GM18508 (cell line): ENCODE measurements around the gene SLC25A40.
"Not testable (repeated sequence)": the region's sequence is repeated elsewhere in the genome, so short reads cannot be mapped to it uniquely, and the experiment has no call there.

Experiments
- ATAC-seq: cut with Tn5 transposase; IDR thresholded peaks from one replicate; pipeline ENCODE4 v1.9.1; 2021; ENCODE audit warnings: moderate number of reproducible peaks; ENCODE audit not compliant: insufficient read depth, unreplicated experiment

Gene SLC25A40

DNA sequence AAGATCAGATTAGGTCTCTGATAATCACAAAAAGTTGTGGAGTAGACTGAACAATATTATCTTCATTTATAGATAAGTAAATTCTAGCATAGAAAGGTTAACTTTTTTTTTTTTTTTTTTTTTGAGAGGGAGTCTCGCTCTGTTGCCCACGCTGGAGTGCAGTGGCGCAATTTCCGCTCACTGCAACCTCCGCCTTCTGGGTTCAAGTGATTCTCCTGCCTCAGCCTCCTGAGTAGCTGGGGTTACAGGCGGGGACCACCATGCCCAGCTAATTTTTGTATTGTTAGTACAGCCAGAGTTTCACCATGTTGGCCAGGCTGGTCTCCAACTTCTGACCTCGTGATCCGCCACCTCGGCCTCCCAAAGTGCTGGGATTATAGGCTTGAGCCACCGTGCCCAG lies 2.8 kb downstream of the SLC25A40 start:
- ATAC-seq, result not testable (repeated sequence)

DNA sequence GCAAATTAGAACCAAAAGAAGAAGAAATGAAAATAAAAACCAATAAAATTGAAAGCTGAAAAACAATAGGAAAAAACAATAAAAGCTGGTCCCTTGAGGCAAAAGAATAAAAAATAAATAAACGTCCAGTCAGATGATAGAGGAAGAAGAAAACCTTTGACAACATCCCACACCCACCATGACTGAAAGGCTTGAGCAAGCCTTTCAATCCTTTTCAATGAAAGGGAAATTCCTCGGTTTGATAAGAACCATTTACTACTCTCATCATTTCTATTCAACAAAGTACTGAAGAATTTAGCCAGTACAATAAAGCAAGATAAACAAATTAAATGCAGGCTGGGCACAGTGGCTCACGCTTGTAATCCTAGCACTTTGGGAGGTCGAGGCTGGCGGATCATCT lies 3.8 kb downstream of the SLC25A40 start:
- ATAC-seq, result no peak

DNA sequence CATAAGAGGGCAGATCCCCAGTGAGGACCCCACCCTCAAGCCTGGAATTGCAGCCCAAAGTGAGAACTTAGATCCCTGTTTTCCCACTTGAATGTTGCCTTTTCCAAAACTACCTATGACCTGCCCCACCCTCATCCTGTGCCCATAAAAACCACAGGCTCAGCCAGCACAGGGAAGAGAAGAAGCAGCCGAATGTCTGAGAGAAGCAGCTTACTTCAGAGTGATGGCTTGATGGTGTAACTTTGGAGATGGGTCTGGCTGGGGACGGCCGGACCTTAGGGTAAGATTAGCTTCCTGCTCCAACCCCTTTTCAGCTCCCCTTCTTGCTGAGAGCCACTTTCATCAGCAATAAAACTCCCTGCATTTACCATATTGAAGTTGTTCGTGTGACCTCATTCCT lies 5.7 kb downstream of the SLC25A40 start:
- no peak for ATAC-seq

DNA sequence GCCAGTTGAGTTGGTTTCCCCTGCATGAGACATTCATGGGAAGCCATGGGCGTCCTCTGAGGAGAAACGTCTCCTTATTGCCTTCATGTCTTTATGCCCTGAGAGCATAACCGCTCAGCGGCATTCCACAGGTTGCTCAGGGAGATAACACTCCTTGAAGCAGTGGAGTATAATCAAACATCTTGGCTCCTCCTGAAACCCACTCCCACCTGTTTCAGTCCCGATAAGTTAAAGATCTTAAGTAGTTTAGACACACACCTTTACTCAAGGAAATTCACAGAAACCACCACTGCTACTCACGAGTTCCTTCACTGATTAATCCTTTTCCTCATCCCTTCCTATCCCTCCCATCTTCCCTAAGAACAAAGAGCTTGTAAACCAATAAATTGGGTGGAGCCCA lies 9.6 kb downstream of the SLC25A40 start:
- ATAC-seq, result not testable (repeated sequence)

DNA sequence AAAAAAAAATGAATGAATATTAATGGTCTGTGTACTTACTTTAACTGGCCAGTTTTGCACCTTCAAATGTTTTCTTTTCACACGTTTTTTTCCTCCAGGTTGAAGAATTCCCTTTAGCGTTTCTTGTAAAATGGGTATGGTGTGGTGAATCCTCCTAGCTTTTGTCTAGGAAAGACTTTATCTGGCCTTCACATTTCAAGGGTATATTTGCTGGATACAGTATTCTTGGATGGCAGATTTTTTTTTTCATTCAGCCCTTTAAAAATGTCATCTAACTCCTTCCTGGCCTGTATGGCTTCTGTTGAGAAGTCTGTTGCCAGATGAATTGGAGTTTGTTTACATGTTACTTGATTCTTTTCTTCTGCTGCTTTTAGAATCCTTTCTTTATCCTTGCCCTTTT lies 10.1 kb downstream of the SLC25A40 start:
- no peak for ATAC-seq

DNA sequence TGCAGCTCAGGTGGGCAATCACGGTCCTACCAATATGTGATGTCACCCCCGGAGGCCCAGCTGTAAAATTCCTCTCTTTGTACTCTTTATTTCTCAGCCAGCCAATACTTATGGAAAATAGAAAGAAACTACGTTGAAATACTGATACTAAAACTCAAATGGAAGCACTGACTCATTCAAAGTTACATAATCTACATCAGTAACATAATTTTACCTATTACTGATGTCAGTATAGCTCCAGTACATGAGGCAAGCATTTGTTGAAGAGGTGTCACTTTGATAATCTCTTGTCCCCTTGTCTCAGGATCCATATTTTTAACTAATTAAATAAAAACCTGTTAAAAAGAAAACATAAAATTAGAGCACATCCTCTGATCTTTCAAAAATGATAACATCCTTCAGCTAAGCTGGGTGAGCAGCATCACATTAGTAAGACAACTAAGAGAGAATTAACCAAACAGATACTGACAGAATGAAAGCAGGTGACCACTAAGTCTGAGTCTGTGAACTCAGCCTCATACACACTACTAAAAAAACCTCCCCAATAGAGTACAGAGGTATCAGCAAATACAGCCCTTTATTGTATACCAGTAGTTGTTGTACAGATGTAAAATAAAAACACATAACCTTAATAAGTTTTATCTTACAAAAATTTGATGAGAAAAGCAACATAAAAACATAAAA lies 17.6 kb downstream of the SLC25A40 start:
- no peak for ATAC-seq

DNA sequence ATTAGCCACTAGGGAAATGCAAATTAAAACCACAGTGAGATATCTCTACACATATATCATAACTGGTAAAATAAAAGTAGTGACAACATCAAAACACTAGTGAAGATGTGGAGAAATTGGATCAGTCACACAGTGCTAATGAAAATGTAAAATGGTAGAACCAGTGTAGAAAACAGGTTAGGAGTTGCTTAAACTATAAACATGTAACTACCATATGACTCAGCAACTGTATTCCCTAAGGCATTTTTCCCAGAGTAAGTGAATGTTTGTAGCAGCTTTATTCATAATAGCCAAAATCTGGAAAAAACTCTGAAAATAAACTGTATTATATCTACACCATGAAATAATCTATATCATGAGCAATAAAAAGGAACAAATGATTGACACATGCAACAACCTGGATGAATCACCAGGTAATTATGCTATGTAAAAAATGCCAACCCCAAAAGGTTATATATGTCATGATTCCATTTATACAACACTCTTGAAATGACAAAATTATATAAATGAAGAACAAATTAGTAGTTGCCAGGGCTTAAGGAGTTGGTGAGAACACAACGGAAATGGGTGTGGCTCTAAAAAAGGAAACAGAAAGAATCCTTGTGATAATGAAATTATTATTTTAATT lies 22.8 kb downstream of the SLC25A40 start:
- no peak for ATAC-seq

DNA sequence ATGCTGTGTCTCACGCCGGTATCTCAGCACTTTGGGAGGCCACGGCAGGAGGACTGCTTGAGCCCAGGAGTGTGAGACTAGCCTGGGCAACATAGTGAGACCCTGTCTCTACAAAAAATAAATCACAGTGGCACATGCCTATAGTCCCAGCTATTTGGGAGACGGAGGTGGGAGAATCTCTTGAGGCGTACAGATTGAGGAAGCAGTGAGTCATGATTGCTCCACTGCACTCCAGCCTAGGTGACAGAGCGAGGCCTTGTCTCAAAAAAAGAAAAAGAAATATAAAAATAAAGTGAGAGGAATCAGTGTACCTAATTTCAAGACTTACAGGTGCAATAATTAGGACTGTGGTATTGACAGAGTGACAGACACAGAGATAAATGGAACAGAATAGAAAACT lies 23.9 kb downstream of the SLC25A40 start:
- ATAC-seq, result no peak

DNA sequence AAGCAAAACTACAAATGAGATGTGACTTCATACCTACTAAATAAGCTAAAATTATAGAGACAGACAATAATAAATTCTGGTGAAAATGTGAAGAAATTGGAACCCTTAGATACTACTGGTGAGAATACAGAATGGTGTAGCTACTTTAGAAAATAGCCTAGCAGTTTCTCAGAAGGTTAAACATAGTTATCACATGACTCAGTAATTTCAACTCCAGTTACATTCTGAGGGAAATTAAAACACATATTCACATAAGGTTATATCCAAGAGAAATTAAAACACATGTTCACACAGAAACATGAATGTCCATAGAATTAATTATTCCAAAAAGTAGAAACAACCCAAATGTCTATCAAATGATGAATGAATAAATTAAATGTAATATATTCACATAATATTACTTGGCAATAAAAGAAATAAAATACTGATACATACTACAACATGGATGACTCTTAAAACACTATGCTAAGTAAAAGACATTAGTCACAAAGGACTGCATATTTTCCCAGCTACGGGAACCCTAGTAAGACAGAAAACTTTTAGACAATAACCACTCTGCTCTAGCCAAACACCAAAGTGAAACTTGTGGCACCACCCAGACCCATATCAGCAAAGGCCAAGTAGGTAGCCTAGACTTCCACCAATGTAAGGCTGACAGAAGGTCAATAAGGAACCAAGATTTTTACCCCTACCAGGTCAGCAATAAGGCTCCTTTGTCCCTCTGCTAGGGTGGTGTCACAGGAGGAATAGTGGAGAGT lies 25.1 kb downstream of the SLC25A40 start:
- no peak for ATAC-seq

DNA sequence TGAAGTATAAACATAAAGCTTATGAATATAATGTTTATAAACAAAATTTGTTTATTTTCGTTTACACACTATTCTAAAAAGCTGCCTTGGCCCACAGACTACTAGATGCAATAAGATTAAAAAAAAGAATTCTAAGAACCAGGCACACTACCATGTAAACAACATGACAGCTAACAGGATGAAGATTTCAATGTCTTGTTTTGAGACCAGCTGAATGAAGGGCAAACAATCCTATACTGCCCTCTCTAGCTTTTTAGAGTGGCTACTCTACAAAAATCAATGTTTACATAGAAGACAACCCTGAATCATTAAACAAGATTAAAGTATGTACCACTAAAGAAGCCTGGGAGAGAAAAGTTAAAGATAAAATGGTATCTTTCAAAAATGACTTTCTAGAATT lies 38.6 kb downstream of the SLC25A40 start:
- ATAC-seq, result no peak

DNA sequence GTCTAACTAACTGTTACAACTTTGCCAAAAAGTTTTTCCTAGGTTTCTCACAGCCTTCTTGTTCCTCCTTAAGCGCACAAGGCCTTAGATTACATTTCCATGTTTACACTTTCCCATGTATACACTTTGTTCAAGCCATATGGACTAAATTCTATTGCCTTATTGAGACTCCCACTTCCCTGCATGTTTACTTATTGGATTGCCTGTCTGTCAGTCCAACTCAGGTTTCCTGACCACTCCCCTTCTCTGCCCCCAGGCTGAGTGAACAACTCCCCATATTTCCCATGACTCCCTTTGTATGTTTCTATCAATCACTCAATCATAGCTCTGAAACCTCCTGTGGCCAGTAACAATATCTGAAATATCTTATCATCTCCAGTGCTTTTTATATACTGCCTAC lies 43.0 kb downstream of the SLC25A40 start:
- no peak for ATAC-seq

DNA sequence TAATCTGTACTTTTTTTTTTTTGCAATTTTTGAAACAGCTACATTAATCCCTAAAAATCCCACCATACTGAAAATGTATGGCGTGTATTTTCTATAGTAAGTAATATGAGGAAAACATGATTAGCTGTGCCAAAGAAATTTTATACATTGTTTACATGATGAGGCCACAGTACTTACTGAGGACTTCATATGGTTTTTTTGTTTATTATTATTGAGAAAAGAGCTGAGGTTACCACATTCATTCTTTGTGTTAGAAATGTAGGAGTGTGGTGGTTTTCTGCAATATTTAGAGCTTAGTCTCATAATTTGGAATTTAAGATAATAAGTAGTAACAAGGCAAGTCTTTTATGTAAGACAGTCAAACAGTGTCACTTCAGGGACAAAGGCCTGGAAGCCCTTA lies 45.1 kb downstream of the SLC25A40 start:
- ATAC-seq, result no peak

DNA sequence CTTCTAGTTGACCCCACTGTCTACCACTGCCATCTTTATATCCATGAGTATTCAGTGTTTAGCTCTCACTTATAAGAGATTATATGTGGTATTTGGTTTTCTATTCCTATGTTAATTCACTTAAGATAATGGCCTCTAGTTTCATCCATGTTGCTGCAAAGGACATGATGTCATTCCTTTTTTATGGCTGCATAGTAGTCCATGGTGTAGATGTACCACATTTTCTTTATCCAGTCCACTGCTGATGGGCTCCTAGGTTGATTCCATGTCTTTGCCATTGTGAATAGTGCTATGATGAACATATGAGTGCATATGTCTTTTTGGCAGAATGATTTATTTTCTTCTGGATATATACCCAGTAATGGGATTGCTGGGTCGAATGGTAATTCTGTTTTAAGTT lies 47.8 kb downstream of the SLC25A40 start:
- ATAC-seq, result not testable (repeated sequence)

DNA sequence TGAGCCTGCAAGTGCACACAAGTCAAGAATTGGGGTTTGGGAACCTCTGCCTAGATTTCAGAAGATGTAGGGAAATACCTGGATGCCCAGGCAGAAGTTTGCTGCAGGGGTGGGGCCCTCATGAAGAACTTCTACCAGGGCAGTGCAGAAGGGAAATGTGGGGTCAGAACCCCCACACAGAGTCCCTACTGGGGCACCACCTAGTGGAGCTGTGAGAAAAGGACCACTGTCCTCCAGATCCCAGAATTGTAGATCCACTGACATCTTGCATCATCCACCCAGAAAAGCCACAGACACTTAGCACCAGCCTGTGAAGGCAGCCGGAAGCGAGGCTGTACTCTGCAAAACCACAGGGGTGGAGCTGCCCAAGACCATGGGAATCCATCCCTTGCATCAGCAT lies 50.8 kb downstream of the SLC25A40 start:
- not testable (repeated sequence) for ATAC-seq

DNA sequence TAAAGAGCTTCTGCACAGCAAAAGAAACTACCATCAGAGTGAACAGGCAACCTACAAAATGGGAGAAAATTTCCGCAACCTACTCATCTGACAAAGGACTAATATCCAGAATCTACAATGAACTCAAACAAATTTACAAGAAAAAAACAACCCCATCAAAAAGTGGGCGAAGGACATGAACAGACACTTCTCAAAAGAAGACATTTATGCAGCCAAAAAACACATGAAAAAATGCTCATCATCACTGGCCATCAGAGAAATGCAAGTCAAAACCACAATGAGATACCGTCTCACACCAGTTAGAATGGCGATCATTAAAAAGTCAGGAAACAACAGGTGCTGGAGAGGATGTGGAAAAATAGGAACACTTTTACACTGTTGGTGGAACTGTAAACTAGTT lies 54.1 kb downstream of the SLC25A40 start:
- not testable (repeated sequence) for ATAC-seq

DNA sequence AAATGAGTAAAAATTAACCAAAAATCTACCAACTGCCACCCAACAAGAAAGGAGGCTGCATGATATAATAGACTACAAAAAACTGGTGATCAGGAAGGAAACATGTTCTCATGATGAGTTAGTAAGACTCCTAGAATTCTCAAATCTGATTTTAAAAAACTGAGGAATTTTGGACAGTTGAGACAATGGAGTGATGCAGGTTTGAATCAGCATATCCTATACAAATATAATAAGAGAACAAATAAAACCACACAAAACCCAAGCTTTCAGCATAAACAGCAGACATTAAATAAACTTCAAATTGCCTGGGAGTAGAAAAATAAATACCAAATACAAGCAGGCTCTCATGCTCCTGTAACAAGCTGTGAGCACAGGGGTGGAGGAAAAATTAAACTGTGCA lies 57.8 kb downstream of the SLC25A40 start:
- no peak for ATAC-seq

DNA sequence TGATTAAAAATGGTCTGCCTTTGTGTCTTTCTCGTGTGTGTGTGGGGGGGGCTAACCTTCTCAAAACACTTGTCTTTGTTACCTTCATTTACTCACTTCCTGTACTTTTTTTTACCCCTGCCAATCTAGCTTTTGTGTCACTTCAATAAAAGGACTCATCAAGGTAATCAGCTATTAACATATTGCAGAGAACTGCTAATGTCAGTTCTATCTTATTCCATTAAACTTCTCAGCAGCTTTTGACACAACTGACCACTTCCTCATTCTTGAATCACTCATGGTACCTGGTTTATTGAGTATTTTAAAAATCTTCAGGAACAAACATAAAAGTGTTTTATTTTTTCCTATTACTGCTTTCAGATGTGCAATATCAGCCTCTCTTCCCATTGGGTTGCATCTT lies 59.8 kb downstream of the SLC25A40 start:
- peak; percentile 61 for ATAC-seq

DNA sequence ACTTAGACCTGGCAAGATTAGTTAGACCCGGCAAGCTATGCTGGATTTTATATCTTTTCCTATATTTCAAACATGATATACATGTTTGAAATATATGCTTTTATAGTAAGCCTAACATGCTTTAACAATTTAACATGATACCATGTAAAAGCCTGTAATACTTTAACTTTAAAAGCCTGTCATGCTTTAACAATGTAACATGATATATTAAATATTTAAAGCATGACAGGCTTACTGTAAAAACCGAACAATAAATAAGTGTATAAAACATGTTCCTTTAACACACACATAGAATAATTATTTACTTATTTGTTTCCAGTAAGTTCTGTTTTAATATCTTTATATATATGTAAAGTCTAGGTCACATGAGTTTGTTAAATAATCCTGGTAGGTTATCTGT lies 65.4 kb downstream of the SLC25A40 start:
- no peak for ATAC-seq

DNA sequence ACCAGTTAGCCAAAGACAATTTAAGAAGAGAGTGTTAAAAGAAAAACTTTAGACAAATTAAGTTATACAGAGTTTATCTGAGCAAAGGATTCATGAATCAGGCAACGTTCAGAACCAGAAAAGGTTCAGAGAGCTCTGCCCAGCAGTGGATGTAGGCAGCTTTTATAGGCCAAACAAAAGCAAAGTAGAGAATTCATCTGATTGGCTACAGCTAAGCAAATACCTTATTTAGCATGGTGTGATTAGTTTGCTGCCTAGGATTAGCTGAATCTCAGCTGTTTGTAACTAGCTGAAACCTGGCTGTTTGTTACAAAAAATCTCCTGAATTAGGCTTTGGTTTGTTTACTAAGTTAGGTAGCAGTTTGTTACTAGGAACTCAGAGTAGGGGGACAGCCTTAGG lies 66.0 kb downstream of the SLC25A40 start:
- no peak for ATAC-seq

DNA sequence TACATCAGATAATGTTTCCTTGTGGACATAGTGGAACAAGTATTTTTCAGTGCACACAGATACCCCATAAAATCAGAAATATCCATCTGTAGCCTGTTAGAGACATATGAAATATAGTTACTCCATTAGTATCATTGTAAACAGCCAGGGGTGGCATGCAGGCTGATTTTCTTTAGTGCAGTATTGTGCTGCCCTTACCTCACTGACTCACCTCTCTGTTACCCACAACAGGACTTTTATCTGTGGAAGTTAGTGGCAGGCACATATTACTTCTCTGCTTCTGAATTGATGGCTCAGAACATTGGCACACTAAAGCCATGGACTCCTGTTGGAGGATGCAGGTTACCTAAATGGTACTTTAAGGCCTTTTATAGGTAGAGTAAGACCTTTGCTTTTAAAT lies 70.0 kb downstream of the SLC25A40 start:
- ATAC-seq, result no peak

DNA sequence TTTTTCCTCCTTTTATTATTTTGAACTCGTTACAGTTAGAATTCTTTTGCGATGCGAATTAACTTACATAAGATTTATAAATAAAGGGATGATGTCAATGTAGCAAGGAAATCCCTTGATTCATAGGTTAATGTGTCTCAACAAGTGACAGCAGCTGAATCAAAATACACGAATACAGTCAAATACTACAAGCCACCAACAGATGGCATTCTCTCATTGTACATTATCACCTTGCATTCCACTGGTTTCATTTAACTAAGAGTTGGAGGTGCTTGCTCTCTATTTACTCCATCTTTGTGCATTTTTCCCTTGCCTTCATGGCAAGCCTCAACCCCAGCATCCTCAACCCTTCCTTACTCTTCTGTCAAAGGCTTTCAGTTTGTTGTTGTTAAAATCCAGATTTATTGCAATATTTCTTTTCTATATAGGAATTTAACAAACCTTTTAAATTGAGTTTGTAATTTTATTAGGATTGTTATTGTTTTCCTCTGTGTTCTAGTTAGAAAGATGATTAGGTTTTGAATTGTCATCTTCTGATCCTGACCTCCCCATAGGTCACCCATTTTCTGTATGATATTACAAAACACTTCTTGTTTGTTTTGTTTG lies 78.3 kb downstream of the SLC25A40 start:
- ATAC-seq, result peak; percentile 88
